Measurements from ENCODE around the gene MICAL3. TPM values are rescaled to one million over a fixed set of nuclear protein-coding genes. Genes with fewer than 3 reads are reported as not detected.

Gene MICAL3, protein sequence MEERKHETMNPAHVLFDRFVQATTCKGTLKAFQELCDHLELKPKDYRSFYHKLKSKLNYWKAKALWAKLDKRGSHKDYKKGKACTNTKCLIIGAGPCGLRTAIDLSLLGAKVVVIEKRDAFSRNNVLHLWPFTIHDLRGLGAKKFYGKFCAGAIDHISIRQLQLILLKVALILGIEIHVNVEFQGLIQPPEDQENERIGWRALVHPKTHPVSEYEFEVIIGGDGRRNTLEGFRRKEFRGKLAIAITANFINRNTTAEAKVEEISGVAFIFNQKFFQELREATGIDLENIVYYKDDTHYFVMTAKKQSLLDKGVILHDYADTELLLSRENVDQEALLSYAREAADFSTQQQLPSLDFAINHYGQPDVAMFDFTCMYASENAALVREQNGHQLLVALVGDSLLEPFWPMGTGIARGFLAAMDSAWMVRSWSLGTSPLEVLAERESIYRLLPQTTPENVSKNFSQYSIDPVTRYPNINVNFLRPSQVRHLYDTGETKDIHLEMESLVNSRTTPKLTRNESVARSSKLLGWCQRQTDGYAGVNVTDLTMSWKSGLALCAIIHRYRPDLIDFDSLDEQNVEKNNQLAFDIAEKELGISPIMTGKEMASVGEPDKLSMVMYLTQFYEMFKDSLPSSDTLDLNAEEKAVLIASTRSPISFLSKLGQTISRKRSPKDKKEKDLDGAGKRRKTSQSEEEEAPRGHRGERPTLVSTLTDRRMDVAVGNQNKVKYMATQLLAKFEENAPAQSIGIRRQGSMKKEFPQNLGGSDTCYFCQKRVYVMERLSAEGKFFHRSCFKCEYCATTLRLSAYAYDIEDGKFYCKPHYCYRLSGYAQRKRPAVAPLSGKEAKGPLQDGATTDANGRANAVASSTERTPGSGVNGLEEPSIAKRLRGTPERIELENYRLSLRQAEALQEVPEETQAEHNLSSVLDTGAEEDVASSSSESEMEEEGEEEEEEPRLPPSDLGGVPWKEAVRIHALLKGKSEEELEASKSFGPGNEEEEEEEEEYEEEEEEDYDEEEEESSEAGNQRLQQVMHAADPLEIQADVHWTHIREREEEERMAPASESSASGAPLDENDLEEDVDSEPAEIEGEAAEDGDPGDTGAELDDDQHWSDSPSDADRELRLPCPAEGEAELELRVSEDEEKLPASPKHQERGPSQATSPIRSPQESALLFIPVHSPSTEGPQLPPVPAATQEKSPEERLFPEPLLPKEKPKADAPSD (N-terminal part only)
- 10 to 100 TPM; 51.3 to 52.6 TPM for total RNA-seq

DNA sequence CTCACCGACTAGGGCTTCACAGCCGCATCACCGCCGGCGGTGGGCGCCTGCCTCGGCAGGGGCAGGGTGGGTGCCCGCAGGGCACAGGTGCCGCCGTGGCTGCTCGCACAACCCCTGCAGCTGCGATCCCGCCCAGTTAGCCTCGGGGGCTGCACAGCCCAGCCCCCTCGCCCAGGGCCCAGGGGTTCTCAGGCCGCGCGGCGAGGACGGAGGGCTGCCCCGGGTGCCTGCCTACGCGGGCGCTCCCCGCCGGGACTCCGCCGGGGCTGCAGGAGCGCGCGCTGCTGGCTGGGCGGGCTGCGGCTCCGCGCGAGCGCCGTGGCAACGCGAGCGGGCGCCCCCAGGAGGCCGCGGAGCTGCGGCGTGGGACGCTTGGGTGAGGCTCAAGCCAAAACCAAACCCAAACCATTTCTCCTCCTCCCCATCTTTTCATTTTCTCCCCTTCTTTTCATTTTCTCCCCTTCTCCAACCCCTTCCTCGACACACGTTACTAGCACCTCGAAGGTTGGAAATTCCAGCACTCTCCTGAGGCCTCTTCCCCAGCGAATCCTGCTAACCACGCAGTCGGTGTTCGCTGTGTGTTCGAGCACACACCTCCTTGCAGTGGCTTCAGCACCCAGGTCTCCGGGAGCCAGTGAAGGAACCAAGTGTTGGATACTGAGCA, at the start of gene MICAL3:
TSS of gene MICAL3 (minus strand) at position 286 of the 664 bp plus-strand sequence. CDS start 117,749 bp downstream, outside the sequence.

DNA sequence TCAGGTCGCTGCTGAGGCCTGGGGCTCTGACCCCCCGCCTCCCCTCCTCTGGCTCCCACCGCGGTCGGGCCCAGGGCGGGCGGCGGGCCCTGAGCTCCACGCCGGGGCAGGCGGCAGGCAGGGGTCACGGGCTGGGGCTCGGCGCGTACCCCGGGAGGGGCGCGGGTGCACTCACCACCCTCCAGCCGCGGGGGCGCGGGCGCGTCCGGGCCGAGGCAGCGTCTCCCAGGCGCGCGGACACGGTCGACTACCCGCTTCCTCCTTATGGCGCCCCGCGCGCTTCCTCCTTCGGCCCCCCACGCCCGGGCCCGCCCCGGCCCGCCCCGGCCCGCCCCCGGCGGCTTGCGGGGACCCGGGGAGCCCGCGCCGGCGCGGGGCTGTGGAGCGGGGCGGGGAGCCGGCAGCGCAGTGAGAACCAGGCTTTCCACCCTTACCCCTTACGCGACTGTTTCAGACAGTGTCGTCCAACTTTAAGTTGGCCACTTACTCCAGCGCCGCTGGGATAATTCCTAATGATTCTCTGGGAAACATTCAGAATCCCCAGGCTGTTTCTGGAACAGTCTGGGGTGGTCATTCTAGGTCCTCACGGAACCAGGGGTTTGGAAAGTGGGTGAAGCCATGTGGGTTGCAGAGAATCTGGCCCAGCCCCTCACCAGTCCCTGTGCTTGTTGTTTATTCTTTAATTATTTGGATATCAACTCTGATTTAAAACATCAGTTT, 250.0 kb downstream of the MICAL3 start, which contains the start of gene BID:
TSS of gene BID (minus strand) at position 264 of the 720 bp plus-strand sequence. CDS start 24,353 bp downstream, outside the sequence.

Small RNAs within 50 kb of the gene (small RNA-seq; reads per million reads assigned to genes)
- gene MIR3198-1 (0 reads per million in 2 donors), gene MIR648 (0 reads per million in 2 donors)

Other genes with a start within 250 kb of the MICAL3 start
- gene PEX26, start 53.4 kb upstream of the MICAL3 start, total RNA-seq, result 10 to 100 TPM; 18.0 to 21.3 TPM
- gene TUBA8, start 86.2 kb upstream of the MICAL3 start, total RNA-seq, result under 1 TPM; 0.34 to 0.67 TPM
- gene USP18, start 125.6 kb upstream of the MICAL3 start, total RNA-seq, result 100 to 1,000 TPM; 169 to 303 TPM

Data from melanocyte of skin (primary cell).